ENCODE results near the gene ARSD. TPM values are rescaled to one million over a fixed set of nuclear protein-coding genes. Genes with fewer than 3 reads are reported as not detected.

Gene ARSD
- total RNA-seq, 2 experiments from 2014 or later: 0.44 to 1.2 TPM

DNA sequence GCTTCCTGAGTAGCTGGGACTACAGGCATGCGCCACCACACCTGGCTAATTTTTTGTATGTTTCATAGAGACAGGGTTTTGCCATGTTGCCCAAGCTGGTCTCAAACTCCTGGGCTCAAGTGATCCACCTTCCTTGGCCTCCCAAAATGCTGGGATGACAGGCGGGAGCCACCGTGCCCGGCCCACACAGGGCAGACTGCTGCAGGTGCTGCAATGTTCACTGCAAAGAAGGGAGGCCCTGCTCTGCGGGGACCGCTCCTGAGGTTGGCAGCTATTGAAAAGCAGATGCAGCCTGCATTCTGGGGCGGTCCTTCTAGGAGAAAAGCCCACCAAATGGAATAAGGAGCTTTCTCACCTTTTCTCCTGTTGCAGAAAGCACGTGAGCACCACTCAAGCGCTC lies 5.0 kb downstream of the ARSD start:
- POLR2A ChIA-PET: no interaction called here
- H3K27ac Mint-ChIP-seq: no peak overlapping the region
- H3K9me3 Mint-ChIP-seq: no peaks in the 10 kb centered on the region

DNA sequence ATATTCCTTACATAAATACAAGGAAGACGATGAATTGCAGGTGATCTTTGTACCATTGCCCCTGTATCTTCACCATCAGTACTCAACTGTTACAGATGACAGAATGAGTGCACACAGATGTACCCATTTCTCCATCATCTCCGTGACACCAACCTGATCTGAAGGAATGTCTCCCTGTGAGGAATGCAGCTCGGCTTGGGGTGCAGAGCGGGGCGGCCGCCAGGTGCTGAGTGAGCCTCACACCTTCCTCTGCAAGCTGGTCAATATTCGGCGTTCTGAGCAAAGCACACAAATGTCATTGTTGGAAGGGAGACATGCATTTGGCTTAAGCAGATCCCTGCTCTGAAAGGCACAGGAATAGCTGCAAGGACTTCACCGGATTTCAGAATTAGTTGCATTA lies 7.4 kb downstream of the ARSD start:
- no peaks in the 10 kb centered on the region for H3K4me1 ChIP-seq (ENCODE audit: insufficient read depth, low read length)
- no peak overlapping the region for H3K4me3 ChIP-seq (ENCODE audit: low read length)
- H3K36me3 Mint-ChIP-seq (ENCODE audit: low read depth): no peaks in the 10 kb centered on the region
- intact Hi-C loops (cut with DNase I, micrococcal nuclease): no loop called here
- no peaks in the 10 kb centered on the region for H3K27me3 Mint-ChIP-seq
- ChIA-PET CTCF (no interaction called here), POLR2A (no interaction called here)
- H3K4me1 Mint-ChIP-seq (ENCODE audit: low read depth): no peaks in the 10 kb centered on the region
- H3K36me3 ChIP-seq (ENCODE audit: insufficient read depth, low read length): no peaks in the 10 kb centered on the region
- no peaks in the 10 kb centered on the region for H3K27me3 ChIP-seq (ENCODE audit: control insufficient read depth in 1 of 2, insufficient read depth in 2 of 2, low read length in 2 of 2)
- H3K27ac ChIP-seq (ENCODE audit: low read depth in 1 of 2, low read length in 2 of 2): no peak overlapping the region
- peaks cover 0 to 7% of the 10 kb centered on the region in 2 experiments for H3K9me3 ChIP-seq (ENCODE audit: control insufficient read depth in 1 of 2, insufficient read depth in 1 of 2, low read length in 2 of 2)
- no peak overlapping the region for H3K4me3 Mint-ChIP-seq
- TF ChIP-seq, protein P1, sequence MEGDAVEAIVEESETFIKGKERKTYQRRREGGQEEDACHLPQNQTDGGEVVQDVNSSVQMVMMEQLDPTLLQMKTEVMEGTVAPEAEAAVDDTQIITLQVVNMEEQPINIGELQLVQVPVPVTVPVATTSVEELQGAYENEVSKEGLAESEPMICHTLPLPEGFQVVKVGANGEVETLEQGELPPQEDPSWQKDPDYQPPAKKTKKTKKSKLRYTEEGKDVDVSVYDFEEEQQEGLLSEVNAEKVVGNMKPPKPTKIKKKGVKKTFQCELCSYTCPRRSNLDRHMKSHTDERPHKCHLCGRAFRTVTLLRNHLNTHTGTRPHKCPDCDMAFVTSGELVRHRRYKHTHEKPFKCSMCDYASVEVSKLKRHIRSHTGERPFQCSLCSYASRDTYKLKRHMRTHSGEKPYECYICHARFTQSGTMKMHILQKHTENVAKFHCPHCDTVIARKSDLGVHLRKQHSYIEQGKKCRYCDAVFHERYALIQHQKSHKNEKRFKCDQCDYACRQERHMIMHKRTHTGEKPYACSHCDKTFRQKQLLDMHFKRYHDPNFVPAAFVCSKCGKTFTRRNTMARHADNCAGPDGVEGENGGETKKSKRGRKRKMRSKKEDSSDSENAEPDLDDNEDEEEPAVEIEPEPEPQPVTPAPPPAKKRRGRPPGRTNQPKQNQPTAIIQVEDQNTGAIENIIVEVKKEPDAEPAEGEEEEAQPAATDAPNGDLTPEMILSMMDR (IDR thresholded peaks at IDR 0.05): no peak
- H3K27ac Mint-ChIP-seq: no peak overlapping the region
- ATAC-seq (ENCODE audit: poor library complexity) (no peak), DNase-seq (no peak)
- no peaks in the 10 kb centered on the region for H3K9me3 Mint-ChIP-seq

More for the DNA sequence above, 5.0 kb downstream of the ARSD start:
- ATAC-seq (ENCODE audit: poor library complexity) (no peak), DNase-seq (no peak)
- intact Hi-C loops (cut with DNase I, micrococcal nuclease): no loop called here
- Mint-ChIP-seq H3K27me3 (no peaks in the 10 kb centered on the region), H3K4me3 (no peak overlapping the region), H3K36me3 (ENCODE audit: low read depth) (no peaks in the 10 kb centered on the region), H3K4me1 (ENCODE audit: low read depth) (no peaks in the 10 kb centered on the region)
- Histone ChIP-seq H3K36me3 (ENCODE audit: insufficient read depth, low read length) (no peaks in the 10 kb centered on the region), H3K27ac (ENCODE audit: low read depth in 1 of 2, low read length in 2 of 2) (no peak overlapping the region), H3K9me3 (ENCODE audit: control insufficient read depth in 1 of 2, insufficient read depth in 1 of 2, low read length in 2 of 2) (peaks cover 0 to 5% of the 10 kb centered on the region in 2 experiments), H3K27me3 (ENCODE audit: control insufficient read depth in 1 of 2, insufficient read depth in 2 of 2, low read length in 2 of 2) (no peaks in the 10 kb centered on the region), H3K4me3 (ENCODE audit: low read length) (no peak overlapping the region), H3K4me1 (ENCODE audit: insufficient read depth, low read length) (no peaks in the 10 kb centered on the region)
- TF ChIP-seq, protein P1 (IDR thresholded peaks at IDR 0.05): no peak
- CTCF ChIA-PET: no interaction called here

- intact Hi-C loops (cut with DNase I, micrococcal nuclease): no loop called here
- TF ChIP-seq, protein P1 (IDR thresholded peaks at IDR 0.05): no peak
Observed at GRCh38 chrX:2921193-2921592, 7.9 kb downstream of the ARSD start.

More at GRCh38 chrX:2921193-2921592, 7.9 kb downstream of the ARSD start:
- Mint-ChIP-seq H3K4me3 (no peak overlapping the region), H3K27me3 (no peaks in the 10 kb centered on the region), H3K27ac (no peak overlapping the region), H3K9me3 (no peaks in the 10 kb centered on the region), H3K4me1 (ENCODE audit: low read depth) (no peaks in the 10 kb centered on the region), H3K36me3 (ENCODE audit: low read depth) (no peaks in the 10 kb centered on the region)
- CTCF ChIA-PET: no interaction called here
- peaks cover 0 to 7% of the 10 kb centered on the region in 2 experiments for H3K9me3 ChIP-seq (ENCODE audit: control insufficient read depth in 1 of 2, insufficient read depth in 1 of 2, low read length in 2 of 2)
- H3K4me1 ChIP-seq (ENCODE audit: insufficient read depth, low read length): no peaks in the 10 kb centered on the region
- H3K4me3 ChIP-seq (ENCODE audit: low read length): no peak overlapping the region
- no peaks in the 10 kb centered on the region for H3K27me3 ChIP-seq (ENCODE audit: control insufficient read depth in 1 of 2, insufficient read depth in 2 of 2, low read length in 2 of 2)
- ATAC-seq (ENCODE audit: poor library complexity): no peak
- POLR2A ChIA-PET: no interaction called here
- H3K36me3 ChIP-seq (ENCODE audit: insufficient read depth, low read length): no peaks in the 10 kb centered on the region
- H3K27ac ChIP-seq (ENCODE audit: low read depth in 1 of 2, low read length in 2 of 2): no peak overlapping the region
- DNase-seq: no peak

Data from CD4-positive, alpha-beta T cell (primary cell).